Posterior cingulate gyrus (tissue), 11 donors: ENCODE data around the gene SLC22A7.
A peak's percentile ranks its signal among the peaks of the same experiment; 100 is the strongest.
"Not testable (repeated sequence)": the region's sequence is repeated elsewhere in the genome, so short reads cannot be mapped to it uniquely, and the experiment has no call there.

Source experiments
- DNase-seq, 10 donors: peaks; one replicate each; pipeline versions ENCODE4 v3.0.0 to v3.0.0-alpha.2; 2020 to 2021; ENCODE audit warnings: mixed read lengths in 3 of 10
- intact Hi-C: fragments of 100-400 bp; cut with DNase I; formaldehyde crosslinking; loops from one replicate; pipeline ENCODE4 v1.15.1; 2023

The SLC22A7 gene

DNA sequence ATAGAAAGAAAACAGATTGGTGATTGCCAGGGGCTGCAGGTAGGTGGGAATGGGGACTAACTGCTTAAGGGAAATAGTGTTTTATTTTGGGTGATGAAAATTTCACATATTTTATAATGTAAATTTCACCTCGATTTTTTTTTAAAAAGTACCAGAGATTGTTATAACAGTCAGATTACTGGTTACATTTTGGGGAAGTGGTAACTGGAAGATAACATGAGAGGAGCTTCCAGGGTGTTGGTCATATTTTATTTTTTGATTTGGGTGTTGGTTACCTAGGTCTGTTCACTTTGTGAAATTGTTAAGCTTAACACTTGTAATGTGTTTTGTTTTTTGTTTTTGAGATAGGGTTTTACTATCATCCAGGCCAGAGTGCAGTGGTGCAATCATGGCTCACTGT, 27.8 kb downstream of the SLC22A7 start:
- intact Hi-C loops, result no loop called here
- no peak for DNase-seq

DNA sequence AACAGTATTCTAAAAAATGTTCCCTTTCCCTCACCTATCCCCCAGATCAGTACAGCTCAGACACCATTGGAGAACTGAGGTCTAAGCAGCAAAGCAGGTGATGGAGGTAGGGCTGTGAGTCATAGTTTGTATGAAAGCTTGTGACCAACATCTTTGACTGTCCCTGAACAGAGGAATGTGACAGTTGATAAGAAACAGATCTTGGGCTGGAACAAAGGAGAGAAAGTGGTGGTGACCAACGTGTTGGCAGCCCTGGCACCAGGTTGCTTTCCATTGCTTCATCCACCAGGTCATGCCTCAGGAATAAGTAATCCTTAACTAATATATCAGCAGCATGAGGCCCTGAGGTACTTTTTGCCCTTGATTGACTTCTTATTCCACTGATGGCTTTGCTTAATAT, 30.5 kb downstream of the SLC22A7 start:
- intact Hi-C loops, result no loop called here
- DNase-seq, result no peak

DNA sequence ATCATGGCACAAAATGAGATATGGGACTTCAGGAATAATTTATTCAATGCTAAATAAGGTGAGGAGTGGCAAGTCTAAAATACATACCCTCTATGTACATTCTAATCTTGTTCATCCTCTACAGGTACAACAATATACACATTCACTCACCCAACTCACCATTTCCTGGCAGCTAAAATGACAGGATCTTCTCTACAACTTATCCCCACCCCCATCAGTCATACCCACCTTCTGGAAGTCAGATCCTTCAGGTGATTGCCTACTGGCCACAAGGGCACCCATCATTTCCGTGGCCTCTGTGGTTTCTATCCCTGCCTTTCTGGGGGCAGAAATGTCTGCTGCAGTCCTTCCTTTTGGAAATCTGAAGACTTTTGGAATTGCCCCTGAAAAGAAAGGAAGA, 33.4 kb downstream of the SLC22A7 start:
- DNase-seq, result no peak
- intact Hi-C loops, result no loop called here

- intact Hi-C loops, result no loop called here
- no peak for DNase-seq
These were observed 33.8 kb downstream of the SLC22A7 start for GRCh38 chr6:43331891-43332290.

DNA sequence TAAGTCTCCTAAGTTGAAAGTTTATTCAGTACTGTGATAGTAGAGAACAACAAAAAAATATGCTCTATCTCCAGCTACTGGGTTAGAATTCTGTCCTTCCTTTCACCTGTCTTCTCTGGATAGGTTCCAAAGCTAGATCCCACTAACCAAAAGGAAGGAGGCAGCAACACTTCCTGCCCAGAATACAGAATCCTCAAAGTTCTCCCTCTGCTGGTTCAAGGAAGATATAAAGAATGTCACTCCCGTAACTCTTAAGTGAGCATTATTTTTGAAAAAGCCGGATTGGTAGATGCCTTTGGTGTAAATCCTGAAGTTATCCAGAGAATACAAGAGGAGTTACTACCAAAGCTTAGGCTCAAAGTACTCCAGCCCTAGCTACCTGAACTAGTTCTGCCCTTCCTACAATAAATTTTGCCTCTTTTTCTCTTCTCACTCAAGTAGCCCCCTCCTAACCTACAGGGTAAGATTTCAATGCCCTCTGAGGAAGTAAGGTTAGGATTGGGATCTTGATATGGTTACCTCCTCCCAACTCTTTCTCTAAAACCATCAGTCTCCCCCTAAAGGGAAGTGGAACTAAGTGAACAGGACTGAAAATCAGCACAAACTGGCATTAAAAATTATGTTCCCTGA, 36.5 kb downstream of the SLC22A7 start:
- no peak for DNase-seq
- intact Hi-C loops, result no loop called here

DNA sequence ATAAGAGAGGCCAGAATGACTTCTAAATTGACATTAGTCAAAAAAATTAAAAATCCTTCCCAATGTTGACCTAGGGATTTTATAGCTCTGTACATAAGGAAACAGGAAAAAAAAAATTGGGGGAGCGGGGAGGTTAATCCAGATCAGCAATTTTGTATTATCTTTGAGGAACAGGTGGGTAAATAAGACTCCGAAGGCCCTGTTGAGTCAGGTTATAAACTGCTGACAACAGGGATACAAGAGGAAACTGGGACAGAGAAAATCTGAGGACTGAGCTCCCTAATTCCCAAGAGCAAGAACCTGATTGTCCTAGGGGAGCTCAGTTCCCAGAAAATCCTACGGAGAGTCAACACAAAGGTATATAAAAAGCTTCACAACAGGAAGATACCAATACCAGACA, 37.4 kb downstream of the SLC22A7 start:
- intact Hi-C loops, result no loop called here
- no peak for DNase-seq

GRCh38 chr6:43336382-43336781, 38.3 kb downstream of the SLC22A7 start:
- no peak for DNase-seq

DNA sequence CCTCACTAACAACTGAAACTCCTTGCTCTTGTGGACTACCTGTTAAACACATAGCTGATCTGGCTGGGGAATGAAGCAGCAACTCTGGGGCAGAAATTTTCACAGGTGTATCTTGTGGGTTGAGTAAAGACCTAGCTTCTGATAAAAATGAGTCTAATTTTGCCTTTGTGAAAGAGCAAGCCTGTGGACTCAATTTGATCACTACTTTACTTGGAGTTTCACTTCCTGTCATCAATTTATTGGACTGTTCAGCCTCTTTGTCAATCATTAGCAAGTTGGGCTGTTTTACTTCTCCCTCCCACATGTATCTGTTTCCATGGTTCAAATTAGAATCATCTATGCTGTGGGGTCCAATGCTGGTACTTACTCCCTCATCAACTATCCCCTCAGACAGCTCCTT, 40.2 kb downstream of the SLC22A7 start:
- no peak for DNase-seq
- intact Hi-C loops, result no loop called here

More at GRCh38 chr6:43336382-43336781, 38.3 kb downstream of the SLC22A7 start:
- intact Hi-C loops, result no loop called here

DNA sequence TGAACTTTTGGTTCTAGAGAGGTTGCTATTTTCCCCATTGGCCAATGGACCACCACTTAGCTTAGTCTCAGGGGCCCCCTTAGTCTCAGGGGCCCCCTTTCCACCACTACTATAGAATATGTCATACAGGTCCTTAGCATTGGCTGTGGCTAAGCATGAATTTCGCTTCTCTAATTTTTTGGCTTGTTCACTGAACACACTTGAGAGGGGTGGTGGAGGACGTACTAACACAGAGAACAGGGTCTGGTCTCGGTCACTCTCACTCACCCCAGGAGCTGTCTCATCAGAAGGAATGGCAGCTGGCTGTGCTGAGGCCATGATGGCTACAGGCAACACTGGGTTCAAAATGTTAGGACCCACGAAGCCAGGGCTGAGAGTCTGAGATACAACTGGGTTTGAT, 41.1 kb downstream of the SLC22A7 start:
- no peak for DNase-seq
- intact Hi-C loops, result no loop called here

DNA sequence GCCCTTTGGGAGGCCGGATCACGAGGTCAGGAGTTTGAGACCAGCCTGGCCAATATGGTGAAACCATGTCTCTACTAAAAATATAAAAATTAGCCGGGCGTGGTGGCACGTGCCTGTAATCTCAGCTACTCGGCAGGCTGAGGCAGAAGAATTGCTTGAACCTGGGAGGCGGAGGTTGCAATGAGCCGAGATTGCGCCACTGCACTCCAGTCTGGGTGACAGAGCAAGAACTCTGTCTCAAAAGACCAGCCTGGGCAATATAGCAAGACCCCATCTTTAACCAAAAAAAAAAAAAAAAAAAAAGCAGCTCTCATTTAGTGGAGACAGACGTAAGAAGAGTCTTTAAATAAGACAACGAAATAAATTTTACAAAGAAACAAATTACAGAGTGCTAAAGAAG, 48.2 kb downstream of the SLC22A7 start:
- intact Hi-C loops, result not testable (repeated sequence)
- DNase-seq, result peak in 1 of 10 donors; percentile 56

- intact Hi-C loops, result no loop called here
These were observed 49.0 kb downstream of the SLC22A7 start for GRCh38 chr6:43347021-43347420.

GRCh38 chr6:43347444-43347843, 49.4 kb downstream of the SLC22A7 start:
- intact Hi-C loops, result no loop called here
- no peak for DNase-seq

More at GRCh38 chr6:43347021-43347420, 49.0 kb downstream of the SLC22A7 start:
- no peak for DNase-seq

GRCh38 chr6:43351951-43352350, 53.9 kb downstream of the SLC22A7 start:
- DNase-seq, intact Hi-C loops: not testable (repeated sequence)
